ENCODE data around the gene NXNL2.

Gene NXNL2

GRCh38 chr9:88534456-88535225 lies at the start of gene NXNL2:
TSS of gene NXNL2 (plus strand) at chr9:88535178. CDS start at chr9:88535435, 257 bp downstream.
- peak in 1 of 2 experiments; percentile 34 for DNase-seq

GRCh38 chr9:88488166-88488565 lies 46.8 kb upstream of the NXNL2 start:
- no peak for DNase-seq

GRCh38 chr9:88494983-88495721 lies 39.8 kb upstream of the NXNL2 start:
- DNase-seq = no peak

GRCh38 chr9:88497224-88497623 lies 37.8 kb upstream of the NXNL2 start:
- no peak for DNase-seq

- no peak for DNase-seq
Observed at GRCh38 chr9:88498880-88499279, 36.1 kb upstream of the NXNL2 start.

GRCh38 chr9:88501086-88501485 lies 33.9 kb upstream of the NXNL2 start:
- no peak for DNase-seq

GRCh38 chr9:88502552-88503034 lies 32.4 kb upstream of the NXNL2 start:
- DNase-seq = no peak

- no peak for DNase-seq
Observed at GRCh38 chr9:88503081-88503844, 31.7 kb upstream of the NXNL2 start.

- no peak for DNase-seq
Observed at GRCh38 chr9:88503845-88504764, 30.9 kb upstream of the NXNL2 start.

GRCh38 chr9:88508326-88508725 lies 26.7 kb upstream of the NXNL2 start:
- DNase-seq = no peak

- DNase-seq = no peak
Observed at GRCh38 chr9:88511906-88512305, 23.1 kb upstream of the NXNL2 start.

GRCh38 chr9:88514247-88514646 lies 20.7 kb upstream of the NXNL2 start:
- DNase-seq = no peak

GRCh38 chr9:88521308-88521707 lies 13.7 kb upstream of the NXNL2 start:
- no peak for DNase-seq

GRCh38 chr9:88522360-88522759 lies 12.6 kb upstream of the NXNL2 start:
- DNase-seq = no peak

- no peak for DNase-seq
Observed at GRCh38 chr9:88523056-88523455, 11.9 kb upstream of the NXNL2 start.

- DNase-seq = no peak
Observed at GRCh38 chr9:88524911-88525310, 10.1 kb upstream of the NXNL2 start.

- DNase-seq = no peak
Observed at GRCh38 chr9:88527618-88528017, 7.4 kb upstream of the NXNL2 start.

GRCh38 chr9:88528080-88528790 lies 6.7 kb upstream of the NXNL2 start:
- DNase-seq = no peak

GRCh38 chr9:88529496-88529895 lies 5.5 kb upstream of the NXNL2 start:
- DNase-seq = no peak

- DNase-seq = no peak
Observed at GRCh38 chr9:88530051-88530450, 4.9 kb upstream of the NXNL2 start.

GRCh38 chr9:88531920-88532698 lies 2.9 kb upstream of the NXNL2 start:
- peak in 1 of 2 experiments; percentile 21 for DNase-seq

Data from activated T-cell treated with anti-CD3 and anti-CD28 coated beads, Interleukin-2, amount 50 U/mL, for 48 hours (primary cell).